HG02970 (cell line): ENCODE measurements around the gene SSNA1.
"Not testable (repeated sequence)": the region's sequence is repeated elsewhere in the genome, so short reads cannot be mapped to it uniquely, and the experiment has no call there.

Source experiments
- ATAC-seq: cut with Tn5 transposase; IDR thresholded peaks from one replicate; pipeline ENCODE4 v1.9.1; 2021; ENCODE audit warnings: mild to moderate bottlenecking, moderate library complexity, moderate number of reproducible peaks; ENCODE audit not compliant: unreplicated experiment, low FRiP score

SSNA1 gene

DNA sequence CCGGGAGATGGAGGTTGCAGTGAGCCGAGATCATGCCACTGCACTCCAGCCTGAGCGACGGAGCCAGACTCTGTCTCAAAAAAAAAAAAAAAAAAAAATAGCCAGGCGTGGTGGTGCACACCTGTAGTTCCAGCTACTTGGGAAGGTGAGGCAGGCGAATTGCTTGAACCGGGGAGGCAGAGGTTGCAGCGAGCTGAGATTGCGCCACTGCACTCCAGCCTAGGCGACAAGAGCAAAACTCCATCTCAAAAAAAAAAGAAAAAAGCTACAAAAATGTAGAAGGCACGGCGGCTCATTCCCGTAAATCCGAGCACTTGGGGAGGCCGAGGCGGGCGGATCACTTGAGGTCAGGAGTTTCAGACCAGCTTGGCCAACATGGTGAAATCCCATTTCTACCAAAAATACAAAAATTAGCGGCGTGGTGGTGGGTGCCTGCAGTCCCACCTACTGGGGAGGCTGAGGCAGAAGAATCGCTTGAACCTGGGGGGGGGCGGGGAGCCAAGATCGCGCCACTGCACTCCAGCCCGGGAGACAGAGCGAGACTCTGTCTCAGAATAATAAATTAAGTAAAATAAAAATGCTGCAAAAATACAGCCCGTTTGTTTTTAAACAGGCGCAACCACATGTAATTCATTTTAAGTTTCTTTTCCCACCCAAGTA, 51.2 kb downstream of the SSNA1 start:
- not testable (repeated sequence) for ATAC-seq
